HPDE6-E6E7 (cell line): Measurements from ENCODE around the gene DCTN5.
"Not testable (repeated sequence)": the region's sequence is repeated elsewhere in the genome, so short reads cannot be mapped to it uniquely, and the experiment has no call there.

Experiments used
- DNase-seq: peaks from one replicate; pipeline ENCODE4 v3.0.0; 2011; ENCODE audit warnings: missing footprints; ENCODE audit errors: extremely low spot score

DCTN5 gene

GRCh38 chr16:23694265-23694643 lies 53.0 kb downstream of the DCTN5 start:
- DNase-seq = no peak

DNA sequence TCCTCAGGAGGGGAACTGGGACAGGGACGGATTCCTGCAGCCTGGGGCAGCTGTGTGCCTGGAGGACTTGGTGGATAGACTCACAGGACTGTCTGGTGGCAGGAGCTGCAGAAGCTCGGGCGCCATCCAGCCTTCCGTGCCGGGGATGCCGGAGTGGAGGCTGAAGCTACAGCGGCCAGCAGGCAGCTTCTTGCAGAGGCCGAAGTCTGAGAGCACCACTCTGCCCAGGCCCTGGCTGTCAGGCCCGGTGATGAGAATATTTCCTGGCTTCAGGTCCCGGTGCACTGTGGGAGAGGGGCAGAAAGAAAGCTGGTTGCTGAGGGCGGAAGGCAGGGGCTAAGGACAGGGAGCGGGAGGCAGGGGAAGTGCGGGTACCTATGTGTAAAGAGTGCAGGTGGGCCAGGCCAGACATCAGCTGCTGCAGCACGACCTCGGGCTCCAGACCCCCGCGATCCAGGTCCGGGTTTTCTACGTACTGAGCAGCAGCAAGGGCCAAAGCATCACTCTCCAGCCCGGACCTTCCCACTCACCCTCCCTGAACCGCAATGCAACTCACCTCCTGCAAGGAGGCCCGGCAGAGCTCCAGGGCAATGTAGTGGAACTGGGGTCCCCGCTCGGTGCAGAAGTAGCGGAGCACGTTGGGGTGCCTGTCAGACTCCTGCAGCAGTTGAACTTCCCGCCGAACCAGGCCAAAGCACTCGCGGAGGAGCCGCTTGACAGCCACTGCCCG lies 53.5 kb downstream of the DCTN5 start:
- DNase-seq = no peak

GRCh38 chr16:23695756-23696155 lies 54.5 kb downstream of the DCTN5 start:
- DNase-seq = no peak

- DNase-seq = no peak
Observed at GRCh38 chr16:23699100-23699499, 57.8 kb downstream of the DCTN5 start.

DNA sequence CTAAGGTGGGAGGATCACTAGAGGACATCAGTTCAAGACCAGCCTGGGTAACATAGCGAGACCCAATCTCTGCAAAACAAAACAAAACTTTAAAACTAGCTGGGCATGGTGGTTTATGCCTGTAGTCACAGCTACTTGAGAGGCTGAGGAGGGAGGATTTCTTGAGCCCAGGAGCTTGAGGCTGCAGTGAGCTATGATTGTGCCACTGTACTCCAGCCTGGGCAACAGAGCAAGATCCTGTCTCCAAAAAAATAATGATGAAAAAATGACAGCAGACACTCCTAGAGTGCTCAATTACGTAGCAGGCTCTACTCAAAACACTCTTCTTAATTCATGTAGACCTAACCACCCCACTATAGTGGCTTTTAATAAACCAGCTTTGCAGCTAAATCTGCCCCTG lies 58.8 kb downstream of the DCTN5 start:
- no peak for DNase-seq

DNA sequence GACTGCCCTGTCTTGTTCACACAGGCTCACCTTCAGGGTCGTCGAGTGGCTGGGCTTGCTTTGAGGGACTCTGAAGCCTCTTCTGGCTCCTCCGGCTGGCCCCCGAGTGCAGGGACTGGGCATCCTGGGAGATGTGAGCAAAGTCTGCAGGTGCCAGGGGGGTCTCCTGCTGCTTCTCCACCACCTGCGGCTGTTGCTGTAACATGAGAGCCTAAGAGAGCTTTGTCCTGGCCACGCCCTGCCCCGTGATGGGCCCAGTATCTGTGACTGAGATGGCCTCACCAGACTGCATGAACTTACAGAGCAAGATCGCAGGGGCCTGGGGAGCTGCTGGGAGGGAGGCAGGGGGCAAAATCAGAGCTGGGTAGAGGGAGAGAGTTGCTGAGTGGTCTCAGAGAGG lies 59.2 kb downstream of the DCTN5 start:
- no peak for DNase-seq

DNA sequence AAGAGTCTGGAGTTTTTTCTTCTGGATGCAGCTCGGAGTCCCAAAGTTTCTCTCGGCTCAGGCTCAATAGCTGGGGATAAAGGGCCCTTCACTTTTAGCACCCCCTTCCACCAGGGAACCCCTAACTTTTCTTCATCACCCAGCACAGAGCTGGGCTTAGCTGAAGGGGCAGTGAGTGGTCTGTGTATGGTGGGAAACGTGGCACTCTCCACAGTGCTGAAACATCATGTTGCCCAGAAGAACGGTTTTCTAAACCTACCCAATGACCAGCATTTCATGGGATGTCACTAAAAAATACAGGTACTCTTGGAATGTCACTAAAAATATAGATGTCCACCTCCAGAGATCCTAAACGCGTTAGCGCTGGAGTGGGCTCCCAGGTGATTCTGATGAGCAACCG lies 59.8 kb downstream of the DCTN5 start:
- no peak for DNase-seq

DNA sequence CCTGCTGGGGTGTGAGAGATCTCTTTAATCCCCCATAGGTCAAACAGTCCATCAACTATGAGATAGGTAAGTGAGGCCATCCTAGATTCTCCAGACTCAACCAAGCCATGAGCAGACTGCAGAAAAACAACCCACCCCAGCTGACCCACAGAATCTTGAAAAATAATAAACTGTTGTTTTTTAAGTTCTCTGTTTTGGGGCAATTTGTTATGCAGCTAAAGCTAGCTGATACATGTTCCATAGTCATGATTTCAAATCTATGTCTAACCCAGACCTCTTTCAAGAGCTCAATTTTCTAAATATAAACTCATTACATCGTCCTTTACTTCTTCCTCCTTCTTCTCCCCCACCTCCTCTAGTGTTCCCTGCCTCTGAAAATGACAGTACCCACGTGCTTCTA lies 61.7 kb downstream of the DCTN5 start:
- DNase-seq = no peak

- DNase-seq = no peak
Observed at GRCh38 chr16:23704772-23705516, 63.7 kb downstream of the DCTN5 start.

DNA sequence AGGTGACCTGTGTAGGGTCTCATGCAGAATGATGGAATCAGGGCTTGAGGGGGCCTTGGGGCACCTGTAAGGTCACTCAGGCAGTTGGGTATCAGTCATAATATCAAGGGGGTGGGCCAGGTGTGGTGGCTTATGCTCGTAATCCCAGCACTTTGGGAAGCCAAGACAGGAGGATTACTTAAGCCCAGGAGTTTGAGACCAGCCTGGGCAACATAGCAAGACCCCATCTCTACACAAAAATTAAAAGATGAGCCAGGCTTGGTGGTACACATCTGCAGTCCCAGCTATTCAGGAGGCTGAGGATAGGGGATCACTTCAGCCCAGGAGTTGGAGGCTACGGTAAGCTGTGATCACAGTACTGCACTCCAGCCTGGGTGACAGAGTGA lies 64.2 kb downstream of the DCTN5 start:
- no peak for DNase-seq

DNA sequence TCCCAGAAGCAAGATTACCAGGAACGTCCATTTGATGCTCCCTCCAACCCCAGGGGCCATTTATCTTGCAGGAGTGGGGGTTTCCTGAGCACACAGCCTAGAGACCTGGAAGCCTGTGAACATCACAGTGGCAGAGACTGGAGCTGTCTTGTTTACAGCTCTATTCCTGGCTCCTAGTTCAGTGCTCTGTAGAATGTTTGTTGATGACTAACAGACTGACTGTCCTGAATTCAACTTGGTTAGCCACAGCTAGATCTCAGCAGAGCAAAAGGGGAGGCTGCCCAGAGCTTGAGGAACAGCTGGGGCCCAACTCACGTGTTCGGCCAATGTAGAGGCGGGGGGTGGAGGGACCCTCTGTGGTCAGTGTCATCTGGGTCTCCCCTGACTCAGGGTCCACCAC lies 65.2 kb downstream of the DCTN5 start:
- no peak for DNase-seq

- DNase-seq = no peak
Observed at GRCh38 chr16:23709536-23709935, 68.3 kb downstream of the DCTN5 start.

DNA sequence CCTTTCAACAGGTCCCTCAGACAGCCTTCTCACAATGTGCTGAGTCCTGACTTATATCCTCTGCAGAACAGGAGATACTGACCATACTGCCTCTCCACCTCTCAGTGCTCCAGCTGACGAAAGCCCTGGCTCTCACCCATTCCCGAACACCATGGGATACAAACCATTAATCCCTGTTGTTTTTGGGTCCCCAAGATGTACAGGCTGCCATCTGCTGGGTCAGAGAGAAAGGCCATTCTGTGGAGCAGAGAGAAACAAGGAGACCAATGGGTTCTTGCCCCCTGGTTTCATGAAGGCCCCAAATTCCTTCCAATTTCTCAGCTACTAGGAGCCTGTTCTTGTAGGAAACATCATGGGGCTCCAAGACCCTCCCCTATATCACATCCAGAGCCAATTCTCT lies 68.7 kb downstream of the DCTN5 start:
- no peak for DNase-seq

- no peak for DNase-seq
Observed at GRCh38 chr16:23710504-23710903, 69.2 kb downstream of the DCTN5 start.

DNA sequence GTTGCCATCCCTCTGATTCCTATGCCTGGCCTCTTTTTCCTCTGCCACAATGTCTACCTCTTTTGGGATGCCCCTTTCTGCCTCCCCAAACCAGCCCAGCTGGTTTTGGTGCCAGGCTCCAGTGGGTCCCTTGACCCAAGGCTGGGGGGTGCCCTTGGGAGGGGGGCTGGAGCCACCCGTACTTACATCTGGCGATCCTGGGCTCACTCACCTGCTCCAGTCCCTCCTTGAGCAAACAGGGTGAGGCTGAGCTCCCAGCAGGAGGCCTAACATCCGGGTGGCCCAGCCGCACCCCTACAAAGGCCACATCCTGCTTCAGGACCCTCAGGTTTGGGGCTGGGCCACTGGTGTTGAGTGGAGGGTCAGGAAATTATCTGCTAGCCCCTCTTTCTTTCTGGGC lies 70.5 kb downstream of the DCTN5 start:
- DNase-seq = no peak

GRCh38 chr16:23712976-23713375 lies 71.7 kb downstream of the DCTN5 start, which contains the start of gene ERN2:
Gene ERN2 (minus strand): TSS chr16:23713222. CDS start chr16:23713187, 35 bp downstream.
- no peak for DNase-seq

DNA sequence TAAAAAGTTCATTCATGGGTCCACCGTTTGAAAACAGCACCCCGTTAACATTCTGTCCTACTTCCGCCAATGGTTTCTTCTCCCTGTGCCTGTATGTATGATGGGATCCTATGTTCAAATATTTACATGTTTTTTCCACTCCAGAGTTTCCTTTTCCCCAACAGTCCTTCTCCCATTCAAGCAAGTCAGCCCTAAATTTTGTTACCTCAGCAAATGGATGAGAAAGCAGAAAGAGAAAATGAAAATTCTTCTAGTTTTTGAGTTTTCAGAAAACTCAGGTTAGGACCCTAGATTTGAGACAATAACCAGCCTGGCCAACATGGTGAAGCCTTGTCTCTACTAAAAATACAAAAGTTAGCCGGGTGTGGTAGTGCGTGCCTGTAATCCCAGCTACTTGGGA lies 75.2 kb downstream of the DCTN5 start:
- no peak for DNase-seq

- DNase-seq = not testable (repeated sequence)
Observed at GRCh38 chr16:23722613-23723240, 81.5 kb downstream of the DCTN5 start.

GRCh38 chr16:23724096-23724784 lies 83.0 kb downstream of the DCTN5 start:
- DNase-seq = no peak

DNA sequence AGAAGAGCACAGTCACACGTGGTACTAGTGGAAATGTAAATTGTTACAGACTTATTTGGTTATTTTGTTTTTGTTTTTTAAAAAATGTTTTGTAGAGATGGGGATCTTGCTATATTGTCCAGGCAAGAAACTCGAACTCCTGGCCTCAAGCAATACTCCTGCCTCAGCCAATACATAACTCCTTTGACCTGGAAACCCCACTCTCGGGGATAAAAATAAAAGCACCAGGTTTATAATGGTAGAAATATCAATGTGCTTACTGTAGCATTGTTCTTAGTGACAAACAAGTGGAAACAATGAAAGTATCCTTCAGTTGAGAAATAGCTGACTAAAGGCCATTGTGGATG lies 83.5 kb downstream of the DCTN5 start:
- DNase-seq = no peak

- no peak for DNase-seq
Observed at GRCh38 chr16:23726710-23727109, 85.4 kb downstream of the DCTN5 start.
